Left ventricle myocardium inferior (tissue), 1 donor: ENCODE measurements around the gene RNASE4. TPM values are rescaled to one million over a fixed set of nuclear protein-coding genes. Genes with fewer than 3 reads are reported as not detected.

ENCODE experiments used
- DNase-seq: peaks from one replicate; pipeline ENCODE4 v3.0.0-alpha.2; 2020
- H3K27ac ChIP-seq: fragments of 200-600 bp; replicated peaks from 2 replicates; pipeline ENCODE4 v1.8.0; 2021
- H3K27me3 ChIP-seq: fragments of 200-600 bp; 2 replicates; pipeline ENCODE4 v1.8.0; 2021; ENCODE audit warnings: low read depth
- H3K36me3 ChIP-seq: fragments of 200-600 bp; 2 replicates; pipeline ENCODE4 v1.8.0; 2021
- H3K4me1 ChIP-seq: fragments of 200-600 bp; 2 replicates; pipeline ENCODE4 v1.8.0; 2021
- H3K4me3 ChIP-seq: fragments of 200-600 bp; 2 replicates; pipeline ENCODE4 v1.8.0; 2021; ENCODE audit warnings: mild to moderate bottlenecking, moderate library complexity
- H3K9me3 ChIP-seq: fragments of 200-600 bp; replicated peaks from 2 replicates; pipeline ENCODE4 v1.8.0; 2021
- CTCF ChIP-seq: fragments of 200-600 bp; IDR thresholded peaks from 2 replicates; pipeline ENCODE4 v1.8.0; 2021; ENCODE audit warnings: antibody characterized with exemption, mild to moderate bottlenecking, borderline replicate concordance
- intact Hi-C: fragments of 100-400 bp; cut with micrococcal nuclease; formaldehyde crosslinking; loops from one replicate; pipeline ENCODE4 v1.11.0; 2022
- total RNA-seq: library from RNA; stranded (reverse); fragmentation: NEBNext Ultra II Directional; extraction: Animal tissue kit (Norgen Biotek cat#: 25700); gene quantifications from one replicate; pipeline ENCODE4 v1.2.1, GENCODE V29; 2021
- donor health status: DM: no; HTN: yes; CAD: no; lungs with severe emphysema.

The RNASE4 gene
- total RNA-seq, 1 donor from 2014 or later, result 9.0 TPM

DNA sequence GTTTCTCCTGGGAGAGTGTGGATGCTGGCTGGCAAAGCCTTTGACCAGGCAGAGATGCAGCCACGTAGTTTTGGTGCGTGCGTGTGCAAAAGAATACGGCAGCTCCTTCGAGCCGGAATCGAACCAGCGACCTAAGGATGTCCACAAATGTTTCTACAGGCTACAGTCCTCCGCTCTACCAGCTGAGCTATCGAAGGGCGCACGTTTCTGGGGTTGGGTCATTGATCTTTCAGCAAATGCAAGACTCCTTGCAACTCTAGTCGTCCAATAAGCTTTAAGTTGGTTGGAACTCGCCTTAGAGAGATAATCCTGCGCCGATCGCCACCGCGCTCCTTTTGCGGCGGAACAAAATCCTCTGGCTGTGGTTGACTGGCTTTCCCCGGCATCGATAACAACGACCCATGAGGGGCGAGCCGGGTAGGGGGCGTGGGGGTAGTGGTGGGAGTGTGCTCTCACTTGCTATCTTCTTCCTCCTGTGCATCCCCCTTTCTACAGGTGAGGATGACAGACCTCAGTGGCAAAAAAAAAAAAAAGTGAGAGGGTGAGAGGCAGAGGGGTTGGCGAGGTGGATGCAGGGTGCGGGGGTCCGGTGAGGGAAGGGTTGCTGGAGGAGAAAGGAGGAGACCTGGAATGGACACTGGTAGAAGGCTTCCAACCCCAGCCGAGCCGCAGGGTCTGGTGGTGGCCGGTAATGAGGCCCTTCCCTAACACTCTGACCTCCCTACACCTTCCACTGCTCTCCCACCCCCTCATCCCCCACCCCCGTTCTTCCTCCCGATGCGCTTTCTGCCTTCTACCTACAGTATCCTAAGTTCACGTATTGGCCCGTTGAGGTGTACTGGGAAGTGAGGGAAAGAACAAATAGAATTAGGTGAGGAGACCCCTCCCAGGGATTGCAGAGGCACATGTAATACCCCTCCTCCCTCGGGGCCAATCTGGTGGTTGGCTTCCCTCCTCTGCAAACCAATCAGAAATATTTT is 31.1 kb upstream of the RNASE4 start:
- TF ChIP-seq CTCF, result no peak
- Histone ChIP-seq H3K4me3 (no peak overlapping the region), H3K27me3 (peaks cover 95% of the 10 kb centered on the region), H3K27ac (no peak overlapping the region), H3K9me3 (no peaks in the 10 kb centered on the region), H3K4me1 (peaks cover 4% of the 10 kb centered on the region), H3K36me3 (no peaks in the 10 kb centered on the region)
- intact Hi-C loops, result no loop called here
- no peak for DNase-seq

- H3K4me3 ChIP-seq, result no peak overlapping the region
- no peaks in the 10 kb centered on the region for H3K9me3 ChIP-seq
- no peaks in the 10 kb centered on the region for H3K36me3 ChIP-seq
- intact Hi-C loops, result no loop called here
- H3K4me1 ChIP-seq, result peaks cover 4% of the 10 kb centered on the region
- no peak for DNase-seq
- no peak overlapping the region for H3K27ac ChIP-seq
- peaks cover 98% of the 10 kb centered on the region for H3K27me3 ChIP-seq
- no peak for TF ChIP-seq CTCF
These were observed 28.5 kb upstream of the RNASE4 start for GRCh38 chr14:20655851-20656250.

DNA sequence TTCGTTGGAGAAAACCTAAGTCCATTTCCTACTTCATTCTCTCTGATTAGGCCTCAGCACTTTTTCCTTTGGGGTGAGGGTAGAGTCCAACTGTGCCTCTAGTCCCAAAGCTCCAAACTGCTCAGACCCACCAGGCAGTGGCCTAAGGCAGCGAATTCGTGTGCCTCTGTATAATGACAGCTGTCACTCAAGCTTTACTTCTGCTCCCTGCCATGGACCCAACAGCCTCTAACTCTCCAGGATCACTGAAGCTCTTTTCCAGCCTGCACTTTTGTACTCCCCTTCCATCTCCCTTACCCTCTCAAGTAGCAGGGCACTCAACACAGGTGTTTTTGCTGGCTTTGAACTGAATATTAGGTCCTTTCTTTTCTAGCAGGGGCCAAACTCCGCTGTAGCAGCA is 28.1 kb upstream of the RNASE4 start:
- no peak for TF ChIP-seq CTCF
- no peak overlapping the region for H3K27ac ChIP-seq
- no peaks in the 10 kb centered on the region for H3K9me3 ChIP-seq
- no peaks in the 10 kb centered on the region for H3K36me3 ChIP-seq
- peaks cover 4% of the 10 kb centered on the region for H3K4me1 ChIP-seq
- intact Hi-C loops, result no loop called here
- no peak overlapping the region for H3K4me3 ChIP-seq
- DNase-seq, result no peak
- H3K27me3 ChIP-seq, result peaks cover 98% of the 10 kb centered on the region

DNA sequence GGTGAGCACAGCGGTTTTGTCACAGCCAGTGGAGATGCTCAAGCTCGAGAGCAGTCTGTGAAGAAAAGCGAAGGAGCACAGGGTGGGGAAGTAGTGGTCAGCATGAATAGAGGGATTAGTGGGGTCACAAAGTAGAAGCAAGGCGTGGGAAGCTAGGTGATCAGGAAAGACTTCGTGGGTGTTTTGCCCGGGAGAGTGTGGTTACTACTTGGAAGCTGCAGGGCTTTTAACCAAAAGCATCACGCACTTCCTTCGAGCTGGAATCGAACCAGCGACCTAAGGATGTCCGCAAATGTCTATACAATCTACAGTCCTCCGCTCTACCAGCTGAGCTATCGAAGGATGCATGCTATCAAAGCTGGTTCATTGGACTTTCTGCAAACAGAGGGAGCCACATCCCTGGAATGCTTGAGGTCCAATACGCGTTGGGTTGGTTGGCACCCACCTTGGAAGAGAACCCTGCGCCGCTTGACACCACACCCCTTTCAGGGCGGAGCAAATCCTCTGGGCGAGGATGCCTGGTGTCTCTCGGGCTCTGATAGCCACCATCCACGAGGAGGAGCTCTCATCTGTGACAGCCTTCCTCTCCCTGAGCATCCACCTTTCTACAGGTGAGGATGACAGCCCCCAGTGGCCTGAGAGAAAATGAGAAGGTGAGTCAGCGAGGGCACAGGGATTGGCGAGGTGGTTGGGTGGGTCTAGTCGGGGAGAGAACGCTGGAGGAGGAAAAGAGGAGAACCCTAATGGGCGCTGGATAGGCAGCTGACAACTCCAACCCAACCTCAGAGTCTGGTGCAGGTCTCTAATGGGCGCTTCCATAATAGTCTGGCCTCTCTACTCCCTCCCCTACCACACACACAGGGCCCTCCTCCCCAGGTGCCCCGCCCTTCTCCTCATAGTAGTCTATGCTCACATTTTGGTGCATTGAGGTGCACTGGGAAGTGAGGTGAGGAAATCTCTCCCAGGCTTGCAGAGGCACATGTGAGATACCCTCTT is 26.8 kb upstream of the RNASE4 start:
- peaks cover 98% of the 10 kb centered on the region for H3K27me3 ChIP-seq

More for the DNA sequence above, 26.8 kb upstream of the RNASE4 start:
- H3K9me3 ChIP-seq, result no peaks in the 10 kb centered on the region
- H3K27ac ChIP-seq, result no peak overlapping the region
- no peak overlapping the region for H3K4me3 ChIP-seq
- TF ChIP-seq CTCF, result peak; percentile 11
- intact Hi-C loops, result no loop called here
- DNase-seq, result no peak
- peaks cover 4% of the 10 kb centered on the region for H3K4me1 ChIP-seq
- H3K36me3 ChIP-seq, result no peaks in the 10 kb centered on the region
